Body of pancreas (tissue), 4 donors: Measurements from ENCODE around the gene PRM2.

Source experiments
- POLR2A ChIP-seq, 3 donors: fragments of 450-650 bp; IDR thresholded peaks; one replicate each; pipeline ENCODE4 v1.6.1; 2016; ENCODE audit warnings: antibody characterized with exemption in 3 of 3, mild to moderate bottlenecking in 2 of 3
- TF ChIP-seq, protein P1 (sequence below), 7 experiments: fragments of 450-650 bp in 4 of 7; fragments of 200-600 bp in 3 of 7; sonication (generic) in 3 of 7; IDR thresholded peaks; one replicate each; pipeline ENCODE4 v1.5.1; 2016 to 2019; ENCODE audit warnings: antibody characterized with exemption in 7 of 7

DNA sequence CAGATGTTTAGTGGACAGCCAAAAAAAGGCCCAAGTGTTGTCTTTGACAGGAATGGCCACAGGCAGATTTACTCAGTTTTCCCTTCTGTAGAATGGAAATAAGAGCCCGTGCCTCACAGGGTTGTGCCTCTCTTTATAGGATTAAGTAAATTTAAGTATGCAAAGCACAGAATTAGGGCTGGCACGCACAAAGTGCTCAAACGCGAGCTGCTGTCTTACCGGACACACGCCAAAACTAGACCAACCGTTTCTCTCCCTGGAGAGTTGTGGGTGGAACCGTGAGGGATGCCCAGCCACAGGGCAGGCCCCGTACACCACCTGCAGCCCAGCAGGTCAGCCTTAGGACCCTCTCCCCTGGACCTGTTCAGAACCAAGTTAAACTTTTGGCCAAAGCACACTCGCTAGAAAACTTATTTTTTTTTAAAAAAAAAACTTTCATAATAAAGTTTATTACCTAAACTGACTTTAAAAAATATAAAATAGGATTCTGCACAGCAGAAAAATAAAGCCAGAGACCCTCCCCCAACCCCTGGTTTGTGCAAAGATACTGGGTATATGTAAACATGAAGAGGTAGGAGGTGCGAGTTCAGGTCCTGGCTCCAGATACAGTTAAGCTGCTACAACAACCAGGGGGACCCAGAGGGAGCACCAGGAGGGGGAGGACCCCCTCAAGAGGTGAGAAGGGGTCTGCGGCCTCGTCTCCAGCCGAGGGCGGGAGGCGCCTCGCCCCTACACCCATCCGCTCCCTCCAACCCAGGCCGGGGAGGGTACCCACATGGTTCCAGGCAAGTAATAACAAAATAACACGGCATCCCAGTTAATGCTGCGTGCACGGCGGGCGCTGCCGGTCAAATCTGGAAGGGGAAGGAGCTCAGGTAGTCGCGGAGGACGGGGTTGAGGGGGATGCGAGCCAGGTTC, 22.0 kb downstream of the PRM2 start:
- TF ChIP-seq, protein P1, sequence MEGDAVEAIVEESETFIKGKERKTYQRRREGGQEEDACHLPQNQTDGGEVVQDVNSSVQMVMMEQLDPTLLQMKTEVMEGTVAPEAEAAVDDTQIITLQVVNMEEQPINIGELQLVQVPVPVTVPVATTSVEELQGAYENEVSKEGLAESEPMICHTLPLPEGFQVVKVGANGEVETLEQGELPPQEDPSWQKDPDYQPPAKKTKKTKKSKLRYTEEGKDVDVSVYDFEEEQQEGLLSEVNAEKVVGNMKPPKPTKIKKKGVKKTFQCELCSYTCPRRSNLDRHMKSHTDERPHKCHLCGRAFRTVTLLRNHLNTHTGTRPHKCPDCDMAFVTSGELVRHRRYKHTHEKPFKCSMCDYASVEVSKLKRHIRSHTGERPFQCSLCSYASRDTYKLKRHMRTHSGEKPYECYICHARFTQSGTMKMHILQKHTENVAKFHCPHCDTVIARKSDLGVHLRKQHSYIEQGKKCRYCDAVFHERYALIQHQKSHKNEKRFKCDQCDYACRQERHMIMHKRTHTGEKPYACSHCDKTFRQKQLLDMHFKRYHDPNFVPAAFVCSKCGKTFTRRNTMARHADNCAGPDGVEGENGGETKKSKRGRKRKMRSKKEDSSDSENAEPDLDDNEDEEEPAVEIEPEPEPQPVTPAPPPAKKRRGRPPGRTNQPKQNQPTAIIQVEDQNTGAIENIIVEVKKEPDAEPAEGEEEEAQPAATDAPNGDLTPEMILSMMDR (IDR thresholded peaks at IDR 0.05) = no peak
- no peak for TF ChIP-seq POLR2A (IDR thresholded peaks at IDR 0.05)
